Stimulated activated CD8-positive, alpha-beta memory T cell treated with anti-CD3 and anti-CD28 coated beads, Interleukin-7, amount 100 ng/mL, for 24 hours (primary cell): ENCODE data around the gene PCDHB3.
"Not testable (repeated sequence)": the region's sequence is repeated elsewhere in the genome, so short reads cannot be mapped to it uniquely, and the experiment has no call there.

ENCODE experiments used
- DNase-seq: peaks from one replicate; pipeline ENCODE4 v3.0.0-alpha.2; 2020; ENCODE audit warnings: low read depth

The PCDHB3 gene

DNA sequence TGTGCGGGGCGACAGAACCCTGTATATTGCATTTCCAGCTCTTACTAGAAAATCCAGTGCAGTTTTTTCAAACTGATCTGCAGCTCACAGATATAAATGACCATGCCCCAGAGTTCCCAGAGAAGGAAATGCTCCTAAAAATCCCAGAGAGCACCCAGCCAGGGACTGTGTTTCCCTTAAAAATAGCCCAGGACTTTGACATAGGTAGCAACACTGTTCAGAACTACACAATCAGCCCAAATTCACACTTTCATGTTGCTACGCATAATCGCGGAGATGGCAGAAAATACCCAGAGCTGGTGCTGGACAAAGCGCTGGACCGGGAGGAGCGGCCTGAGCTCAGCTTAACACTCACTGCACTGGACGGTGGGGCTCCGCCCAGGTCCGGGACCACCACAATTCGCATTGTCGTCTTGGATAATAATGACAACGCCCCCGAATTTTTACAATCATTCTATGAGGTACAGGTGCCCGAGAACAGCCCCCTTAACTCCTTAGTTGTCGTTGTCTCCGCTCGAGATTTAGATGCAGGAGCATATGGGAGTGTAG is 35.5 kb downstream of the PCDHB3 start:
- DNase-seq = no peak

DNA sequence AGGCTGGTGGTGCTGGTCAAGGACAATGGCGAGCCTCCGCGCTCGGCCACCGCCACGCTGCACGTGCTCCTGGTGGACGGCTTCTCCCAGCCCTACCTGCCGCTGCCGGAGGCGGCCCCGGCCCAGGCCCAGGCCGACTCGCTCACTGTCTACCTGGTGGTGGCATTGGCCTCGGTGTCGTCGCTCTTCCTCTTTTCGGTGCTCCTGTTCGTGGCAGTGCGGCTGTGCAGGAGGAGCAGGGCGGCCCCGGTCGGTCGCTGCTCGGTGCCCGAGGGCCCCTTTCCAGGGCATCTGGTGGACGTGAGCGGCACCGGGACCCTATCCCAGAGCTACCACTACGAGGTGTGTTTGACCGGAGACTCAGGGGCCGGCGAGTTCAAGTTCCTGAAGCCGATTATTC is 37.1 kb downstream of the PCDHB3 start:
- DNase-seq = not testable (repeated sequence)

DNA sequence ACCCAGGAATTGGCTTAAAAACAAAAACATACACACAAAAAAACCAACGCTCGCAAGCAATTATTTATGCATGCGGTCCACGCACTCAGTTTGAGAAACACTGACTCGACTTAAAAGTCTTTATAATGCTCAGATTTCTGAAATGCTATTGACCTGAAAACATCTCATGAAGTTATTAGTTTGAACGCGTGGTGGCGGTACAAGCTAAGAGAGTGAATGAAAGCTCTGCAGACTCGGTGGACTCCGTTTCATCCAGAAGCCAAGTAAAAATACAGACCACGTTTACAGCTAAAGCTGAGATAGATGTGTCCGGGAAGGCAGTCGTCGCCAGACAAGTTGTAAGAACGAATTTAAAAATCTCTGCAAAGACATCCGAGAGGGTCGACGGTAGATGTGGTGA is 49.5 kb downstream of the PCDHB3 start, which contains the start of gene PCDHB6:
Gene PCDHB6, plus strand, starts transcription at position 246 of the 400 bp plus-strand sequence. CDS start 201 bp downstream, outside the sequence.
- no peak for DNase-seq

DNA sequence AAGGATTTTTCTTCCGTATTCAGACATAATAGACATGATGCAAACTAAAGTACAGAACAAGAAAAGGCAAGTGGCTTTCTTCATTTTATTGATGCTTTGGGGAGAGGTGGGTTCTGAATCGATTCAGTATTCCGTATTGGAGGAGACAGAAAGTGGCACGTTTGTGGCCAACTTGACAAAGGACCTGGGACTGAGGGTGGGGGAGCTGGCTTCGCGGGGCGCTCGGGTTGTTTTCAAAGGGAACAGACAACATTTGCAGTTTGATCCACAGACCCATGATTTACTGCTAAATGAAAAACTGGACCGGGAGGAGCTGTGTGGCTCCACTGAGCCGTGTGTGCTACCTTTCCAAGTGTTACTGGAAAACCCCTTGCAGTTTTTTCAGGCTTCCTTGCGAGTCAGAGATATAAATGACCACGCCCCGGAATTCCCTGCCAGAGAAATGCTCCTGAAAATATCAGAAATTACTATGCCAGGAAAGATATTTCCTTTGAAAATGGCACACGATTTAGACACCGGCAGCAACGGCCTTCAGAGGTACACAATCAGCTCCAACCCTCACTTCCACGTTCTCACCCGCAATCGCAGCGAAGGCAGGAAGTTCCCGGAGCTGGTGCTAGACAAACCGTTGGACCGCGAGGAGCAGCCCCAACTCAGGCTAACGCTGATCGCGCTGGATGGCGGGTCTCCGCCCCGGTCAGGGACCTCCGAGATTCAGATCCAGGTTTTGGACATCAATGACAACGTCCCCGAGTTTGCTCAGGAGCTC is 50.1 kb downstream of the PCDHB3 start:
- DNase-seq = no peak

DNA sequence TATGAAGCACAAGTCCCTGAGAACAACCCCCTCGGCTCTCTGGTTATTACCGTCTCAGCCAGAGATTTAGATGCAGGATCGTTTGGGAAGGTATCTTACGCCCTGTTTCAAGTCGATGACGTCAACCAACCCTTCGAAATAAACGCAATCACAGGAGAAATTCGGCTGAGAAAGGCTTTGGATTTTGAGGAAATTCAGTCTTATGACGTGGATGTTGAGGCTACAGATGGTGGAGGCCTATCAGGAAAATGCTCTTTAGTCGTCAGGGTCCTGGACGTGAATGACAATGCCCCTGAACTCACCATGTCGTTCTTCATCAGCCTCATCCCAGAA is 50.7 kb downstream of the PCDHB3 start:
- no peak for DNase-seq

DNA sequence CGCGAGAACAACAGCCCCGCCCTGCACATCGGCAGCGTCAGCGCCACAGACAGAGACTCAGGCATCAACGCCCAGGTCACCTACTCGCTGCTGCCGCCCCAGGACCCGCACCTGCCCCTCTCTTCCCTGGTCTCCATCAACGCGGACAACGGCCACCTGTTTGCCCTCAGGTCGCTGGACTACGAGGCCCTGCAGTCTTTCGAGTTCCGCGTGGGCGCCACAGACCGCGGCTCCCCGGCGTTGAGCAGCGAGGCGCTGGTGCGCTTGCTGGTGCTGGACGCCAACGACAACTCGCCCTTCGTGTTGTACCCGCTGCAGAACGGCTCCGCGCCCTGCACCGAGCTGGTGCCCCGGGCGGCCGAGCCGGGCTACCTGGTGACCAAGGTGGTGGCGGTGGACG is 51.4 kb downstream of the PCDHB3 start:
- DNase-seq = not testable (repeated sequence)

DNA sequence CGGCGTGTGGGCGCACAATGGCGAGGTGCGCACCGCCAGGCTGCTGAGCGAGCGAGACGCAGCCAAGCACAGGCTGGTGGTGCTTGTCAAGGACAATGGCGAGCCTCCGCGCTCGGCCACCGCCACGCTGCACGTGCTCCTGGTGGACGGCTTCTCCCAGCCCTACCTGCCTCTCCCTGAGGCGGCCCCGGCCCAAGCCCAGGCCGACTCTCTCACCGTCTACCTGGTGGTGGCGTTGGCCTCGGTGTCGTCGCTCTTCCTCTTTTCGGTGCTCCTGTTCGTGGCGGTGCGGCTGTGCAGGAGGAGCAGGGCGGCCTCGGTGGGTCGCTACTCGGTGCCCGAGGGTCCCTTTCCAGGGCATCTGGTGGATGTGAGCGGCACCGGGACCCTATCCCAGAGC is 51.8 kb downstream of the PCDHB3 start:
- DNase-seq = not testable (repeated sequence)
